Measurements from ENCODE around the gene TIMP2.

- no peak for TF ChIP-seq POLR2A (IDR thresholded peaks at IDR 0.05; ENCODE audit: low read length)
- TF ChIP-seq GATA1 (IDR thresholded peaks at IDR 0.05; ENCODE audit: low read depth, low read length), result no peak
These were observed 18.8 kb upstream of the TIMP2 start for GRCh38 chr17:78944026-78944425.

All from erythroblast (primary cell).